ENCODE results near the gene MAB21L2. TPM values are rescaled to one million over a fixed set of nuclear protein-coding genes. Genes with fewer than 3 reads are reported as not detected.
"Not testable (repeated sequence)": the region's sequence is repeated elsewhere in the genome, so short reads cannot be mapped to it uniquely, and the experiment has no call there.

Gene MAB21L2
- total and polyA plus RNA-seq, 3 donors from 2014 or later, result not detected

GRCh38 chr4:150561143-150561737 is 20.7 kb upstream of the MAB21L2 start:
- Histone ChIP-seq H3K27me3 (no peaks in the 10 kb centered on the region), H3K9me3 (no peaks in the 10 kb centered on the region), H3K4me1 (no peaks in the 10 kb centered on the region), H3K36me3 (ENCODE audit: low read depth, missing control alignments) (no peaks in the 10 kb centered on the region), H3K4me3 (no peak overlapping the region), H3K27ac (no peak overlapping the region)
- DNase-seq, result no peak
- WGBS, 2 donors, result 96 to 98% methylated on average over 2 of the region's 2 CpGs
- TF ChIP-seq POLR2A (IDR thresholded peaks at IDR 0.05) (no peak), CTCF (IDR thresholded peaks at IDR 0.05) (no peak)
- intact Hi-C loops (cut with DNase I; ENCODE audit: low total_unique reads), result no loop called here

DNA sequence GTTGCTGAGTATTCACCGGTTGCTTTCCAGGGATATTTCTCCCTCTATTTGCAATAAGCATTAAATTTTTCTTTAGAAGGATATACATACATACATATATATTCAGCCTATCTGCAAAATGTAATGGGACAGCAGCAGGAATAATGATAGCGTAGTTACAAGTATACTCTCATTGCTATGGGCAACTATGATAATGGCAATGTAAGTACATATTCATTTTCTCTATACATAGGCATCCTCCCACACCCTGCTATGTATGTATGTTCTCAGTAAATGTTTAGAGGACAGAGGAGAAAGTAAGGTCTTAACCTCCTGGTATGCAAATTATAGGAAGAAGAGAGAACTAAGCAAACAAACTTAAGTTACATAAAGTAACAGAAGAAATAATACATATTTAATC is 19.7 kb upstream of the MAB21L2 start:
- Histone ChIP-seq H3K4me3 (no peak overlapping the region), H3K27ac (no peak overlapping the region), H3K27me3 (no peaks in the 10 kb centered on the region), H3K4me1 (no peaks in the 10 kb centered on the region), H3K9me3 (no peaks in the 10 kb centered on the region), H3K36me3 (ENCODE audit: low read depth, missing control alignments) (no peaks in the 10 kb centered on the region)
- intact Hi-C loops (cut with DNase I; ENCODE audit: low total_unique reads), result no loop called here
- no peak for DNase-seq
- TF ChIP-seq CTCF (IDR thresholded peaks at IDR 0.05), result no peak
- TF ChIP-seq POLR2A (IDR thresholded peaks at IDR 0.05), result no peak
- WGBS, 2 donors, result 96 to 97% methylated on average over 2 of the region's 2 CpGs

GRCh38 chr4:150562751-150563150 is 19.2 kb upstream of the MAB21L2 start:
- DNase-seq, result no peak
- TF ChIP-seq CTCF (IDR thresholded peaks at IDR 0.05) (no peak), POLR2A (IDR thresholded peaks at IDR 0.05) (no peak)
- no peaks in the 10 kb centered on the region for H3K4me1 ChIP-seq

DNA sequence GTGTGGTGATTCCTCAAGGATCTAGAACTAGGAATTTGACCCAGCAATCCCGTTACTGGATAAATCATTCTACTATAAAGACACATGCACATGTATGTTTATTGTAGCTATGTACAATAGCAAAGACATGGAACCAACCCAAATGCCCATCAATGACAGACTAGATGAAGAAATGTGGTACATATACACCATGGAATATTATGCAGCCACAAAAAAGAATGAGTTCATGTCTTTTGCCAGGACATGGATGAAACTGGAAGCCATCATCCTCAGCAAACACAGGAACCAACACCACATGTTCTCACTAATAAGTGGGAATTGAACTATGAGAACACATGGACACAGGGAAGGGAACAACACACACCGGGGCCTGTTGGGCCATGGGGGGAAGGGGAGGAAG is 17.0 kb upstream of the MAB21L2 start:
- H3K9me3 ChIP-seq; intact Hi-C loops (cut with DNase I; ENCODE audit: low total_unique reads); H3K27me3 ChIP-seq; H3K27ac ChIP-seq; H3K4me1 ChIP-seq; H3K4me3 ChIP-seq; H3K36me3 ChIP-seq (ENCODE audit: low read depth, missing control alignments); DNase-seq: not testable (repeated sequence)
- WGBS, 2 donors, result 97 to 98% methylated on average over 2 of the region's 2 CpGs

More at GRCh38 chr4:150562751-150563150, 19.2 kb upstream of the MAB21L2 start:
- Histone ChIP-seq H3K4me3 (no peak overlapping the region), H3K36me3 (ENCODE audit: low read depth, missing control alignments) (no peaks in the 10 kb centered on the region), H3K27me3 (no peaks in the 10 kb centered on the region), H3K27ac (no peak overlapping the region), H3K9me3 (no peaks in the 10 kb centered on the region)
- intact Hi-C loops (cut with DNase I; ENCODE audit: low total_unique reads), result no loop called here

DNA sequence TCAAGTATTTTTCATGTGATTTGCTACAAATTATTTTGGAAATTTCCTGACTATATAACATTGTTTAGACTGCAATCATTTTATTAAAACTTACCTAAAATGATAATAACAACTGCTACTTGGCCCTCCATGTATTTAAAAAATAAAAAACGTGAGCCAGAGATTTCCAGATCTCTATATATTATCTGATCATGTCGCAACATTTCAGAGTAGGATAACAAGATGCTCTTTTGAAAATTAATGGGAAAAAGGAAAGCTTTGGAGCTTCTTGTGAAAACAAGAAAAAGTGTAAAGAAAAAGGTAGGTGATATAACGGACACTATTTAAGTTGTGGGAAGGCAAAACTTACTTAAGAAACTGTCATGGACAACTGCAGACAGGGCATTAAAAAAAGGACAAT is 14.9 kb upstream of the MAB21L2 start:
- H3K27ac ChIP-seq, result no peak overlapping the region
- TF ChIP-seq CTCF (IDR thresholded peaks at IDR 0.05) (no peak), POLR2A (IDR thresholded peaks at IDR 0.05) (no peak)
- no peaks in the 10 kb centered on the region for H3K9me3 ChIP-seq
- no peak for DNase-seq
- intact Hi-C loops (cut with DNase I; ENCODE audit: low total_unique reads), result no loop called here
- no peaks in the 10 kb centered on the region for H3K27me3 ChIP-seq
- WGBS, 2 donors, result 88 to 90% methylated on average over 3 of the region's 3 CpGs
- no peak overlapping the region for H3K4me3 ChIP-seq
- H3K36me3 ChIP-seq (ENCODE audit: low read depth, missing control alignments), result no peaks in the 10 kb centered on the region
- no peaks in the 10 kb centered on the region for H3K4me1 ChIP-seq

Measured in testis (tissue), 3 donors.